Adrenal gland (tissue), 12 donors: ENCODE measurements around the gene RBBP7. TPM values are rescaled to one million over a fixed set of nuclear protein-coding genes. Genes with fewer than 3 reads are reported as not detected.

Experiments
- DNase-seq, 7 donors: peaks; one replicate each; pipeline ENCODE4 v3.0.0-alpha.2; 2019 to 2020
- H3K27ac ChIP-seq, 5 donors: fragments of 200-600 bp; sonication (generic) in 4 of 5; 1 replicate in 3 of 5; 2 replicates in 2 of 5; pipeline versions ENCODE4 v1.5.1 to v1.8.0; 2016 to 2020; ENCODE audit warnings: mild to moderate bottlenecking in 1 of 5
- H3K27me3 ChIP-seq: fragments of 200-600 bp; 2 replicates; pipeline ENCODE4 v1.8.0; 2021
- H3K36me3 ChIP-seq, 2 donors: fragments of 200-600 bp; replicated peaks in 1 of 2; 1 replicate in 1 of 2; 2 replicates in 1 of 2; pipeline versions ENCODE4 v1.5.1 to v1.8.0; 2018 to 2022
- H3K4me1 ChIP-seq, 2 donors: fragments of 200-600 bp; replicated peaks in 1 of 2; 1 replicate in 1 of 2; 2 replicates in 1 of 2; pipeline versions ENCODE4 v1.5.1 to v1.8.0; 2018 to 2021
- H3K4me3 ChIP-seq, 4 donors: fragments of 200-600 bp; sonication (generic) in 3 of 4; one replicate each; pipeline ENCODE4 v1.5.1; 2016 to 2018
- H3K9me3 ChIP-seq, 3 donors: fragments of 200-600 bp; sonication (generic) in 1 of 3; replicated peaks in 1 of 3; 1 replicate in 2 of 3; 2 replicates in 1 of 3; pipeline versions ENCODE4 v1.5.1 to v1.8.0; 2016 to 2021
- POLR2A ChIP-seq, 2 donors: fragments of 450-650 bp; IDR thresholded peaks; one replicate each; pipeline ENCODE4 v1.6.1; 2017; ENCODE audit warnings: antibody characterized with exemption in 2 of 2, mild to moderate bottlenecking in 2 of 2, moderate library complexity in 1 of 2
- WGBS, 4 donors: extraction: QIAGEN DNeasy Blood & Tissue Kit in 2 of 4; methylation state at CpG; one replicate each; pipeline versions ENCODE4 v1.1.5 to v1.1.7; 2013 to 2017; 5-methylcytosine and 5-hydroxymethylcytosine counted together
- intact Hi-C, 2 donors: fragments of 100-400 bp; cut with DNase I; formaldehyde crosslinking; loops; one replicate each; pipeline versions ENCODE4 v1.14.1 to v1.15.0; 2022 to 2023
- polyA plus RNA-seq, 3 donors: library from polyadenylated mRNA; stranded (reverse); fragments of 200-250 nt in 2 of 3; fragments of 350-450 nt in 1 of 3; fragmentation: Illumina TruSeq in 1 of 3; extraction: RNeasy Lipid Tissue Mini Kit (QIAGEN cat#74804) in 1 of 3; gene quantifications; one replicate each; pipeline ENCODE4 v1.2.3, GENCODE V29; 2013 to 2014
- total RNA-seq, 9 donors: library from RNA; depleted of rRNA in 4 of 9; stranded (reverse); fragments of >200 nt in 4 of 9; fragments of 120-200 nt in 1 of 9; fragmentation: NEBNext Ultra II Directional in 1 of 9; extraction: Animal tissue kit (Norgen Biotek cat#: 25700) in 1 of 9; gene quantifications; one replicate each; pipeline versions ENCODE4 v1.1.0 to v1.2.4, GENCODE V29; 2013 to 2023
- TF ChIP-seq, protein P1 (sequence below), 6 experiments: fragments of 450-650 bp in 4 of 6; fragments of 200-600 bp in 2 of 6; sonication (generic) in 1 of 6; IDR thresholded peaks; 1 replicate in 5 of 6; 2 replicates in 1 of 6; pipeline versions ENCODE4 v1.5.1 to v1.8.0; 2016 to 2021; ENCODE audit warnings: antibody characterized with exemption in 6 of 6, mild to moderate bottlenecking in 2 of 6, moderate library complexity in 1 of 6
- donor health status: healthy with polysubstance abuse.
- donor health status: Bipolar disorder and iron deficiency.
- donor health status: DM: yes; HTN: yes; CAD: no.
- donor health status: DM: no; HTN: no; CAD: no.
- donor health status: DM: no; HTN: no; CAD: no.
- donor health status: DM: yes; HTN: yes; CAD: no.

RBBP7 gene
- total and polyA plus RNA-seq, 12 donors: 175 to 1,639 (median 303) TPM

DNA sequence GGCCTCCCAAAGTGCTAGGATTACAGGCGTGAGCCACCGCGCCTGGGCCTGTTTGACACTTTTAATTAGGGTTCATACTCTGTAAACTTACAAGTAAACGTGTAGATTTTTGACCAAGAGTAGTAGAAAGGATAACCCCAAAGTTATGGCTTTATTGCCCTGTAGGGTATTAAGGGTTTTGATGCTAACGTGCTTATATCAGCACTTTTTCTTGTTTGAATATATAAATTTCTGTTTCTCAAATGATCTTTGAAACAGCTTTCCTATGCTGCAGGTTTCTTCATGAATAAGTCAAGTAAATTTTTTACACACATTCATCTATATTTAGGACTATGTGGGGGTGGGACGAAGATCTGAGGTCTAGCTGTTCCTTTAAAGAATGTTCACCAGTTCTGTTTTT, 47.0 kb upstream of the RBBP7 start:
- DNase-seq: no peak
- TF ChIP-seq, protein P1, sequence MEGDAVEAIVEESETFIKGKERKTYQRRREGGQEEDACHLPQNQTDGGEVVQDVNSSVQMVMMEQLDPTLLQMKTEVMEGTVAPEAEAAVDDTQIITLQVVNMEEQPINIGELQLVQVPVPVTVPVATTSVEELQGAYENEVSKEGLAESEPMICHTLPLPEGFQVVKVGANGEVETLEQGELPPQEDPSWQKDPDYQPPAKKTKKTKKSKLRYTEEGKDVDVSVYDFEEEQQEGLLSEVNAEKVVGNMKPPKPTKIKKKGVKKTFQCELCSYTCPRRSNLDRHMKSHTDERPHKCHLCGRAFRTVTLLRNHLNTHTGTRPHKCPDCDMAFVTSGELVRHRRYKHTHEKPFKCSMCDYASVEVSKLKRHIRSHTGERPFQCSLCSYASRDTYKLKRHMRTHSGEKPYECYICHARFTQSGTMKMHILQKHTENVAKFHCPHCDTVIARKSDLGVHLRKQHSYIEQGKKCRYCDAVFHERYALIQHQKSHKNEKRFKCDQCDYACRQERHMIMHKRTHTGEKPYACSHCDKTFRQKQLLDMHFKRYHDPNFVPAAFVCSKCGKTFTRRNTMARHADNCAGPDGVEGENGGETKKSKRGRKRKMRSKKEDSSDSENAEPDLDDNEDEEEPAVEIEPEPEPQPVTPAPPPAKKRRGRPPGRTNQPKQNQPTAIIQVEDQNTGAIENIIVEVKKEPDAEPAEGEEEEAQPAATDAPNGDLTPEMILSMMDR (IDR thresholded peaks at IDR 0.05): no peak
- no peak for TF ChIP-seq POLR2A (IDR thresholded peaks at IDR 0.05)
- Histone ChIP-seq H3K36me3 (no peaks in the 10 kb centered on the region), H3K27me3 (no peaks in the 10 kb centered on the region), H3K27ac (no peak overlapping the region), H3K4me3 (no peak overlapping the region), H3K9me3 (no peaks in the 10 kb centered on the region), H3K4me1 (no peaks in the 10 kb centered on the region)
- WGBS, 4 donors: 83 to 94% (median 85%) methylated on average over 6 of the region's 6 CpGs
- intact Hi-C loops: no loop called here

DNA sequence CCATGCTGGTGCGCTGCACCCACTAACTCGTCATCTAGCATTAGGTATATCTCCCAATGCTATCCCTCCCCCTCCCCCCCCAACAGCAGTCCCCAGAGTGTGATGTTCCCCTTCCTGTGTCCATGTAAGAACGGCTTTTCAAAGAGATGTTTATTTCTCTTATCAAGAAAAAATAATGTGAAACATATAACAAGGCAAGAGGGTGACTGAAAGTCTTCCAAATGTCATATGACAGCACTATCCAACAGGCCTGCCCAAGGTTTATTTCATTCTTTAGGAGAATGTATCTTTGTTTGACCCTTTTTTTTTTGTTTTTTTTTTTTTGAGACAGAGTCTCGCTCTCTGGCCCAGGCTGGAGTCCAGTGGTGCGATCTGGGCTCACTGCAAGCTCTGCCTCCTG, 46.4 kb upstream of the RBBP7 start:
- TF ChIP-seq POLR2A (IDR thresholded peaks at IDR 0.05): no peak
- TF ChIP-seq, protein P1 (IDR thresholded peaks at IDR 0.05): no peak
- no peaks in the 10 kb centered on the region for H3K36me3 ChIP-seq
- no peaks in the 10 kb centered on the region for H3K4me1 ChIP-seq
- no peak for DNase-seq
- H3K9me3 ChIP-seq: no peaks in the 10 kb centered on the region
- no peak overlapping the region for H3K27ac ChIP-seq
- no peak overlapping the region for H3K4me3 ChIP-seq
- H3K27me3 ChIP-seq: no peaks in the 10 kb centered on the region
- WGBS, 4 donors: 79 to 93% (median 84%) methylated on average over 3 to 5 of the region's 5 CpGs
- intact Hi-C loops: no loop called here

DNA sequence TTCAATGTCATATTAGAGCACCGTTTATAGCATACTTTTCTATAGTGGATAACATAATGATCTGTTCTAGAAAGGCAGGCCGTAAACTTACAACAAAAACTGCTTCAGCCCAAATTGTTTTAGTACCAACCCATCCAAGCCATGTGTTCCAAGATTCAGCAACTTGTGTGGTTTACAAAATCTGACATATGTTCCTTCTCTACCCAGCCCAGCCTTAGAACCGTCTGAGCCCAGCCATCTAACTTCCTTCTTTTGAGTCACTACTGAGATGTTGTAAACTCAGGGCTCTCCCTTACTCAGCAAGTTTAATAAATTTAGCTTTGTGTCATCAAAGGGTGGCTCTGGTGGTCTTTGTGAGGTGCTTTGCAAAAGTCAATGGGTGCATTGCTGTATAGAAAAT, 43.9 kb upstream of the RBBP7 start:
- no peak for TF ChIP-seq POLR2A (IDR thresholded peaks at IDR 0.05)
- TF ChIP-seq, protein P1 (IDR thresholded peaks at IDR 0.05): no peak
- Histone ChIP-seq H3K9me3 (no peaks in the 10 kb centered on the region), H3K27me3 (no peaks in the 10 kb centered on the region), H3K27ac (no peak overlapping the region), H3K36me3 (no peaks in the 10 kb centered on the region), H3K4me1 (no peaks in the 10 kb centered on the region), H3K4me3 (no peak overlapping the region)
- intact Hi-C loops: no loop called here
- no peak for DNase-seq
- WGBS, 4 donors: 72 to 80% (median 74%) methylated on average over 3 of the region's 3 CpGs

DNA sequence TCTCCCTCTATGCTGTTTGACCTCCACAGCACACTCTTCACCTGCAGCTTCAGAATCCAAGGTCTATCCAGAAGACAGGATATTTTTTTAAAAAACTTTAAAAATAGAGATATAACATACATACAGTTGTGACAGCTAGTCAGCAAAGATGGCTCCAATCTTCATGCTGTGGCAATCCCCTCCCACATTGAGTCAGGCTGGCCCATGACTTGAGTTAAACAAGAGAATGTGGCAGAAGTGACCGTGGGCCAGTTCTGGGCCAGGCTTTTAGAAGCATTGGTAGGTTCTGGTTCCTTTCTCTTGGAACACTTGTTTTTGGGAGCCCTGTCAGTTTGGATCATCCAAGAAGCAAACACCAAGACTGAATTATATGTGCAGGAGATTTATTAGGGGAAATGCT, 40.2 kb upstream of the RBBP7 start:
- intact Hi-C loops: no loop called here
- Histone ChIP-seq H3K27ac (no peak overlapping the region), H3K4me1 (no peaks in the 10 kb centered on the region), H3K36me3 (no peaks in the 10 kb centered on the region), H3K4me3 (no peak overlapping the region), H3K9me3 (no peaks in the 10 kb centered on the region), H3K27me3 (peaks cover 1% of the 10 kb centered on the region)
- WGBS, 4 donors: 54 to 86% (median 55%) methylated on average over 1 of the region's 1 CpG; no CpG with 5 or more reads in 1 of the 4 donors
- no peak for DNase-seq
- TF ChIP-seq POLR2A (IDR thresholded peaks at IDR 0.05): no peak
- TF ChIP-seq, protein P1 (IDR thresholded peaks at IDR 0.05): no peak
